Measurements from ENCODE around the gene CALN1.
"Not testable (repeated sequence)": the region's sequence is repeated elsewhere in the genome, so short reads cannot be mapped to it uniquely, and the experiment has no call there.

The CALN1 gene

GRCh38 chr7:72394016-72394415 lies 18.1 kb downstream of the CALN1 start:
- H3K27ac ChIP-seq = no peak overlapping the region
- no peak for TF ChIP-seq ZFX (IDR thresholded peaks at IDR 0.05)
- TF ChIP-seq, protein P1, sequence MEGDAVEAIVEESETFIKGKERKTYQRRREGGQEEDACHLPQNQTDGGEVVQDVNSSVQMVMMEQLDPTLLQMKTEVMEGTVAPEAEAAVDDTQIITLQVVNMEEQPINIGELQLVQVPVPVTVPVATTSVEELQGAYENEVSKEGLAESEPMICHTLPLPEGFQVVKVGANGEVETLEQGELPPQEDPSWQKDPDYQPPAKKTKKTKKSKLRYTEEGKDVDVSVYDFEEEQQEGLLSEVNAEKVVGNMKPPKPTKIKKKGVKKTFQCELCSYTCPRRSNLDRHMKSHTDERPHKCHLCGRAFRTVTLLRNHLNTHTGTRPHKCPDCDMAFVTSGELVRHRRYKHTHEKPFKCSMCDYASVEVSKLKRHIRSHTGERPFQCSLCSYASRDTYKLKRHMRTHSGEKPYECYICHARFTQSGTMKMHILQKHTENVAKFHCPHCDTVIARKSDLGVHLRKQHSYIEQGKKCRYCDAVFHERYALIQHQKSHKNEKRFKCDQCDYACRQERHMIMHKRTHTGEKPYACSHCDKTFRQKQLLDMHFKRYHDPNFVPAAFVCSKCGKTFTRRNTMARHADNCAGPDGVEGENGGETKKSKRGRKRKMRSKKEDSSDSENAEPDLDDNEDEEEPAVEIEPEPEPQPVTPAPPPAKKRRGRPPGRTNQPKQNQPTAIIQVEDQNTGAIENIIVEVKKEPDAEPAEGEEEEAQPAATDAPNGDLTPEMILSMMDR (conservative IDR thresholded peaks at IDR 0.05) = no peak

DNA sequence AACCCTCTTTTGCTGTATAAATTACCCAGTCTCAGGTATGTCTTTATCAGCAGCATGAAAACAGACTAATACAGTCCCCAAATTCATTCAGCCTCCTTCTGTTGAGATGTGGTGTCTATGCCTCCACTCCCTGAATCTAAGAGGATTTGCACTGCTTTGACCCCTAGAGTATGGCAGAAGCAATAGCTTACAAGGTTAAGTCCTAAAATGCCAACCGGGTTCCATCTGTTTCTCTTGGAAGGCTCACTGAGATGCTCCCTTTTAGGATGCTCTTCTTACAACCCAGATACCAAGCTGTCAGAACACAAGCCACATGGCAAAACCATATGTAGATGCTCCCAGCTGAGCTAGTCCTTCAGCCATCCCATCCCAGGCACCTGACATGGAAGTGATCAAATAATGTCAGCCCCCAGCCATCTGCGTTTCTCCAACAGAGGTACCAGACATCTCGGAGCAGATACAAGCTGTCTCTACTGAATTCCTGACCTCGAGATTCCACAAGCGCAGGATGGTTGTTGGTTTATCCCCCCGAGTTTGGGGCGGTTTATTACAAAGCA lies 20.2 kb downstream of the CALN1 start:
- H3K27ac ChIP-seq = no peak overlapping the region
- TF ChIP-seq, protein P1 (conservative IDR thresholded peaks at IDR 0.05) = no peak
- no peak for TF ChIP-seq ZFX (IDR thresholded peaks at IDR 0.05)

DNA sequence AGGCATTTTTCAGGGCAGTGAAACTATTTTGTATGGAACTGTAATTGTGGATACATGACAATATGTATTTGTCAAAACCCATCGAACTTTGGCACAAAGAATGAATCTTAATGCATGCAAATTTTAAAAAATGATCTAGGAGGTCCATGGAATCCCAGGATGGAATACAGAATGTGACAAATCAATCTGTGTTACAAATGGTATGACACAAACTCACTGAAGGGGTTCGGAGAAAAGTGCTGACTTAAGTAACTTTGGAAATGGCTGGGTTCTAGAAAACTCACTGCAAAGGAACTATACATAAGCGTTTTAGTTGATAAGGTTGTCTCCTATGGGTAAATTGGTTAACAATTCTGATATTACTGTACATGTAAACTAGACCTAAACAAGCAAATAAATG lies 26.0 kb downstream of the CALN1 start:
- H3K27ac ChIP-seq = no peak overlapping the region
- TF ChIP-seq ZFX (IDR thresholded peaks at IDR 0.05) = no peak
- TF ChIP-seq, protein P1 (conservative IDR thresholded peaks at IDR 0.05) = no peak

GRCh38 chr7:72362246-72362645 lies 49.9 kb downstream of the CALN1 start:
- H3K27ac ChIP-seq = no peak overlapping the region
- TF ChIP-seq ZFX (IDR thresholded peaks at IDR 0.05) = no peak
- TF ChIP-seq, protein P1 (conservative IDR thresholded peaks at IDR 0.05) = no peak

- TF ChIP-seq, protein P1 (conservative IDR thresholded peaks at IDR 0.05) = no peak
- no peak for TF ChIP-seq ZFX (IDR thresholded peaks at IDR 0.05)
- H3K27ac ChIP-seq = no peak overlapping the region
Measured at GRCh38 chr7:72345208-72345727, 66.9 kb downstream of the CALN1 start.

DNA sequence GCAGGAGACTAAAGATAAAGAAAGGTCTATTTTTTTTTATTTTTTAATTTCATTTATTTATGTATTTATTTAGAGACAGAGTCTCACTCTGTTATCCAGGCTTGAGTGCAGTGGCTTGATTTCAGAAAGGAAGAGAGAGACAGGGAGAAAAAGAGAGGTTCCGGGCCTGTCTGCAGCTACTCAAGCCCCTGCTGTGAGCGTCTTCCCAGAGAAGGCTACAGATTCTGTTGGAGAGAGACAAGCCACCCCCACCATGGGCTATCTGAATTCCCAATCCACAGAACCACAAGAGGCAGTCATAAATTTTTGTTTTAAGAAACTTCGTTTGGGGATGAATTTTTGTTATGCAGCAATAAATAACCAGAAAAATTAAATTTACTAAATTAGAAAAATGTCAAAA lies 68.1 kb downstream of the CALN1 start:
- no peak overlapping the region for H3K27ac ChIP-seq
- TF ChIP-seq ZFX (IDR thresholded peaks at IDR 0.05) = no peak
- TF ChIP-seq, protein P1 (conservative IDR thresholded peaks at IDR 0.05) = no peak

- H3K27ac ChIP-seq = not testable (repeated sequence)
Measured at GRCh38 chr7:72343354-72343753, 68.8 kb downstream of the CALN1 start.
